Measurements from ENCODE around the gene LRRC51.
A peak's percentile ranks its signal among the peaks of the same experiment; 100 is the strongest.
"Not testable (repeated sequence)": the region's sequence is repeated elsewhere in the genome, so short reads cannot be mapped to it uniquely, and the experiment has no call there.

The LRRC51 gene

GRCh38 chr11:72105888-72106287, 25.2 kb downstream of the LRRC51 start, which contains the start of gene TOMT:
TSS of gene TOMT (plus strand) at chr11:72105924. CDS start at chr11:72105952, 28 bp downstream.
- no peak for DNase-seq (ENCODE audit: low spot score)

- DNase-seq (ENCODE audit: low spot score): no peak
Observed at GRCh38 chr11:72111300-72112142, 30.9 kb downstream of the LRRC51 start.

GRCh38 chr11:72112143-72112977, 31.7 kb downstream of the LRRC51 start, which contains the start of gene ANAPC15:
TSS of gene ANAPC15 (minus strand) at chr11:72112695. CDS start at chr11:72111276, 1,419 bp downstream.
- DNase-seq (ENCODE audit: low spot score): peak; percentile 100

GRCh38 chr11:72112978-72113808, 32.5 kb downstream of the LRRC51 start:
- DNase-seq (ENCODE audit: low spot score): no peak

GRCh38 chr11:72114570-72114969, 33.9 kb downstream of the LRRC51 start:
- no peak for DNase-seq (ENCODE audit: low spot score)

- DNase-seq (ENCODE audit: low spot score): no peak
Observed at GRCh38 chr11:72116019-72116755, 35.5 kb downstream of the LRRC51 start.

- DNase-seq (ENCODE audit: low spot score): no peak
Observed at GRCh38 chr11:72119198-72119597, 38.5 kb downstream of the LRRC51 start.

GRCh38 chr11:72120930-72121329, 40.3 kb downstream of the LRRC51 start:
- DNase-seq (ENCODE audit: low spot score): no peak

GRCh38 chr11:72122607-72123006, 42.0 kb downstream of the LRRC51 start:
- DNase-seq (ENCODE audit: low spot score): no peak

GRCh38 chr11:72123117-72123653, 42.5 kb downstream of the LRRC51 start:
- DNase-seq (ENCODE audit: low spot score): no peak

- DNase-seq (ENCODE audit: low spot score): no peak
Observed at GRCh38 chr11:72124046-72124445, 43.4 kb downstream of the LRRC51 start.

GRCh38 chr11:72125956-72126355, 45.3 kb downstream of the LRRC51 start:
- DNase-seq (ENCODE audit: low spot score): no peak

- DNase-seq (ENCODE audit: low spot score): no peak
Observed at GRCh38 chr11:72127923-72128322, 47.3 kb downstream of the LRRC51 start.

GRCh38 chr11:72129381-72129780, 48.7 kb downstream of the LRRC51 start:
- DNase-seq (ENCODE audit: low spot score): no peak

GRCh38 chr11:72132646-72133045, 52.0 kb downstream of the LRRC51 start:
- DNase-seq (ENCODE audit: low spot score): no peak

GRCh38 chr11:72135473-72135872, 54.8 kb downstream of the LRRC51 start, which contains the start of gene FOLR3:
TSS of gene FOLR3 (plus strand) at chr11:72135725. CDS start at chr11:72135953, 228 bp downstream.
- not testable (repeated sequence) for DNase-seq (ENCODE audit: low spot score)

GRCh38 chr11:72135891-72136683, 55.4 kb downstream of the LRRC51 start:
- DNase-seq (ENCODE audit: low spot score): no peak

GRCh38 chr11:72136684-72137262, 56.1 kb downstream of the LRRC51 start:
- no peak for DNase-seq (ENCODE audit: low spot score)

GRCh38 chr11:72138821-72139390, 58.3 kb downstream of the LRRC51 start:
- DNase-seq (ENCODE audit: low spot score): no peak
